NCI-H1105 treated with DMSO at 0.1 percent for 48 hours (cell line): ENCODE data around the gene WFDC12.

Experiments used
- DNase-seq: peaks from one replicate; lab custom pipeline; 2025; lab: John Stamatoyannopoulos, UW

Gene WFDC12

GRCh38 chr20:45090481-45090880, 33.8 kb downstream of the WFDC12 start:
- DNase-seq: no peak

DNA sequence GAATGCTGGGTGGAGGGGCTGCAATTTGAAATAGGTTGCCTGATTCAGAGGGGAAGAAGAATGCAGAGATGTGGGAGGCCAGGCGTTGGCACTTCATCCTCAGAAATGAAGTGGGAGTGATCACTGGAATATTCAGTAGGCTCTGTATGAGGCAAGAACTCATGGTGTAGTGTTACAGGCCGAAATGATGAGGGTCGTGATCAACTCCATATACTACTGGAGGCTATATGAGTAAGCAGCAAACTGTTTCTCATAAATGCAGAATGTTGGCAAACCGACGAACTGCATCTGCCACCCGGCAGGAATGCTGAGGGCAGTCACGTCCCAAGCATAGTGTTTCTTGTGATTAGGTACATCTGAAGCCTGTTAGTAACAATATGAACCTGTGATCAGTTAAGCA, 36.0 kb downstream of the WFDC12 start:
- DNase-seq: no peak

DNA sequence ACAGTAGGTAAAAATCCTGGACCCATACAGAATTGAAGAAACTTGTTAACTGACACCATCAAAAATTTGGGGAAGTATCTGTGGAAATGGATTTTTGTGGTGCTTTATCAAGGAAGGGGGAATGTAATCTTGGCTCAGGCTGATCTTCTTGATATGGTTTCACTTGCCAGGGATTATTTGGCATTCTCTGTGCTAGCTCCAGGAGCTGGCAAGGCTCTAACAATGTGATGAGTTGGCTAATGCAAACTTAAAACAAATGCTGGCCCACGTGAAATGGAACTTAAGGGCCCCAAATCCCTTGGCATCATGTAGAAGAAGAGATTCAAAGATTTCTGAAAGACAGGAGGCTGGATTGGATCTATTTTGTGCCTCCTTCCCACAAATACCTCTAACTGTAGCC, 36.5 kb downstream of the WFDC12 start:
- no peak for DNase-seq

DNA sequence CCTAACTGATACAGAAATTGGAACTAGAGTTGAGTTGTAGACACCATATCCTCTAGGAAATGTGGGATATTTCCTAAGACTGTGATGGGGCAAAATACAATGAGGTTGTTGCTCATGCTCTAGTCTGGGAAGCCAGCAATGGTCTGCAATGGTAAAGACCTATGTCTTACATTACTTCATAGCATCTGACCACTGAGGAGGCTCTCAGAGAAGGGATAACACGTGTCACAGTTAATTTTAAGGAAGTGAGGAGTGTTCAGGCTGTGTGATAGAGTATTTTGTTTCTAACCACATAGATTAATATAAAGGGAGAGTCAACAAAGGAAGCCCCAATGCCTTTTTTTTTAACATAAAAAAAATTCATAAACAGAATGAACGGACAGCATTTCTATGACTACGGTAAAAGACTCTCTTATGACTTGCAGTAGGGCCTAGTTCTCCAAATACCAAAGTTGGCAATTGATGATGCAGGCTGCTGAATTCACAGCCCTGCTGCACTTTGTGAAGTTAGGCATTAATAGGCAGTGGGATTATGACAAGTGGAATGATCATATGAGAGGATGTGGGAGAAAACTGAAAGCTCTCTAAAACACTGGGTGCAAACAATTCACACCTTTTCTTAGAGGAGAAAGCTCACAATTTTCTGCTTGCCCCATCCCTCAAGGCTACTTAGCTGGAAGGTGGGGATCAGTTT, 37.0 kb downstream of the WFDC12 start:
- DNase-seq: no peak

DNA sequence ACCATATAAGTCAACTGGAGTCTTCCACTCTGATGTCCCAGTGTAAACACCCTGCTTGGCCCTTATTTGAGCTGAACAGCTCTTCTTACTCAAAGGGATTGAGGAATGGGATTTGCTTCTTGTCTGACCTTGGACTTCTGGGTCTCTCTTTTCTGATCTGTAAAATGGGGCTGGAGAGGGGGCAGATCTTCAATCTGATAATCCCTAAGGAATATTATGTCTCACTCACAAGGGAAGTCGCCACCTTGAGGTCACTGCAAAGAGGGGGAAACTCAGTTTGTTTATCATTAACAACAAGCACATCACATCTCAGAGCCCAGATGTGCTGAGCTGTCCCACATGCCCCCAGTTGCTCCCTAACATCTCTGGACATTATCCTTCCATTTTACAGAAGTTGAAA, 38.4 kb downstream of the WFDC12 start:
- no peak for DNase-seq

- DNase-seq: no peak
Measured at GRCh38 chr20:45085289-45085688, 39.0 kb downstream of the WFDC12 start.

GRCh38 chr20:45083127-45083526, 41.1 kb downstream of the WFDC12 start:
- no peak for DNase-seq

DNA sequence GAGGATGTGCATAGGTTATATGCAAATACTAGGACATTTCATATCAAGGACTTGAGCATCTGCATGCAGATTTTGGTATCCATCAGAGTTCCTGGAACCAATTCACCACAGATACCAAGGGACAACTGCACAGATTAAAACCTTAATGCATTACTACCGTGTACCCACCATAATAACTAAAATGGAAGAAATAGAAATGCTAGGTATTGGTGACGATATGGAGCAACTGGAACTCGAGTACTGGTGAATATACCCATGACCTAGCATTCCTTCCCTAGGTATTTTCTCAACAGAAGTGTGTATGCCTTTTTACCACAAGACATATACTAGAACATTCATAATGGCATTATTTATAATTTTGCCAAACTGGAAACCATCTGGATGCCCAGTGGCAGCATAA, 41.8 kb downstream of the WFDC12 start:
- DNase-seq: no peak

DNA sequence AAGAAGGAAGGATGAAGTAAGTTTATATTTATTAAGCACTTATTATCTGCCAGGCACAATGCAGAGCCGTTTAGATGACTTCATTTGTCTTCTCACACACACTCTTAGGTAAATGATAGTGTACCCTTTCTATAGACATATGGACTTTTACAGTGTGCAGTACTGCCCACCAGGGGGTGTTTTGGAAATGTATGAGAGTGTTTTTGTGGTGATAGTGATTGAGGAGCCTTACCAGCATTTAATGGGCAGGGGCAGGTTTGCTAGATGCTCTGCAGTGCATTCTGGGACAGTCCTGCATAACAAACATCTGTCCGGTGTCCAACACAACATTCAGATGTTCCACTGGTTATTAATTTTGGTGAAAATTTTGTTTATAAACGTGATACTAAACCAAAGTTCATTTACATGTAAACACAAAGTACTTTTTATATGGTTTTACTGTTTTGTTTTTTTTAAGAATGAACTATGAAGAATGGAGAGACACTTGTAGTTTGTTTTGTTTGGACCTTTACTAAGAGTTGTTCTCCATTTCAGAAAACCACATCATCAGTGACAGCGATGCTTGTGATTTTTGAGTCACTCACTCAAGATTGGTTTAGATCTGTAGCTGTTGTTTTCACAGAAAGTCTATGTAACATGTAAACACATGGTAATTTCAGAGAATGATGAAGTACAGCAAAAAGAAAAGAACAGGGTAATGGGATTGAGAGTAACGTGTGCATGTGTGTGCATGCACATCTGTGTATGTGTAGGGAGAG, 43.2 kb downstream of the WFDC12 start:
- DNase-seq: no peak

- no peak for DNase-seq
Measured at GRCh38 chr20:45077559-45077958, 46.7 kb downstream of the WFDC12 start.
